Measurements from ENCODE around the gene NAPB. TPM values are rescaled to one million over a fixed set of nuclear protein-coding genes. Genes with fewer than 3 reads are reported as not detected.

NAPB gene
- total RNA-seq, 1 donor from 2014 or later = 74.1 TPM

GRCh38 chr20:23393996-23394775, 27.1 kb downstream of the NAPB start:
- peaks cover 7% of the 10 kb centered on the region for H3K36me3 Mint-ChIP-seq (ENCODE audit: unreplicated experiment)
- peaks cover 32% of the 10 kb centered on the region for H3K4me1 Mint-ChIP-seq (ENCODE audit: low read depth, unreplicated experiment)
- H3K27ac Mint-ChIP-seq (ENCODE audit: unreplicated experiment) = peak overlapping the region; percentile 83
- TF ChIP-seq, protein P1, sequence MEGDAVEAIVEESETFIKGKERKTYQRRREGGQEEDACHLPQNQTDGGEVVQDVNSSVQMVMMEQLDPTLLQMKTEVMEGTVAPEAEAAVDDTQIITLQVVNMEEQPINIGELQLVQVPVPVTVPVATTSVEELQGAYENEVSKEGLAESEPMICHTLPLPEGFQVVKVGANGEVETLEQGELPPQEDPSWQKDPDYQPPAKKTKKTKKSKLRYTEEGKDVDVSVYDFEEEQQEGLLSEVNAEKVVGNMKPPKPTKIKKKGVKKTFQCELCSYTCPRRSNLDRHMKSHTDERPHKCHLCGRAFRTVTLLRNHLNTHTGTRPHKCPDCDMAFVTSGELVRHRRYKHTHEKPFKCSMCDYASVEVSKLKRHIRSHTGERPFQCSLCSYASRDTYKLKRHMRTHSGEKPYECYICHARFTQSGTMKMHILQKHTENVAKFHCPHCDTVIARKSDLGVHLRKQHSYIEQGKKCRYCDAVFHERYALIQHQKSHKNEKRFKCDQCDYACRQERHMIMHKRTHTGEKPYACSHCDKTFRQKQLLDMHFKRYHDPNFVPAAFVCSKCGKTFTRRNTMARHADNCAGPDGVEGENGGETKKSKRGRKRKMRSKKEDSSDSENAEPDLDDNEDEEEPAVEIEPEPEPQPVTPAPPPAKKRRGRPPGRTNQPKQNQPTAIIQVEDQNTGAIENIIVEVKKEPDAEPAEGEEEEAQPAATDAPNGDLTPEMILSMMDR (IDR thresholded peaks at IDR 0.05; ENCODE audit: partially characterized antibody, unreplicated experiment) = no peak
- peaks cover 6% of the 10 kb centered on the region for H3K27me3 Mint-ChIP-seq (ENCODE audit: unreplicated experiment)
- H3K9me3 Mint-ChIP-seq (ENCODE audit: unreplicated experiment) = peaks cover 3% of the 10 kb centered on the region
- no peak for DNase-seq
- H3K4me3 Mint-ChIP-seq (ENCODE audit: unreplicated experiment) = no peak overlapping the region

- Mint-ChIP-seq H3K4me1 (ENCODE audit: low read depth, unreplicated experiment) (peaks cover 17% of the 10 kb centered on the region), H3K27ac (ENCODE audit: unreplicated experiment) (peak overlapping the region; percentile 76), H3K27me3 (ENCODE audit: unreplicated experiment) (peaks cover 9% of the 10 kb centered on the region), H3K9me3 (ENCODE audit: unreplicated experiment) (peaks cover 3% of the 10 kb centered on the region), H3K36me3 (ENCODE audit: unreplicated experiment) (peaks cover 7% of the 10 kb centered on the region), H3K4me3 (ENCODE audit: unreplicated experiment) (no peak overlapping the region)
- no peak for DNase-seq
- TF ChIP-seq, protein P1 (IDR thresholded peaks at IDR 0.05; ENCODE audit: partially characterized antibody, unreplicated experiment) = no peak
Observed at GRCh38 chr20:23391707-23392310, 29.5 kb downstream of the NAPB start.

DNA sequence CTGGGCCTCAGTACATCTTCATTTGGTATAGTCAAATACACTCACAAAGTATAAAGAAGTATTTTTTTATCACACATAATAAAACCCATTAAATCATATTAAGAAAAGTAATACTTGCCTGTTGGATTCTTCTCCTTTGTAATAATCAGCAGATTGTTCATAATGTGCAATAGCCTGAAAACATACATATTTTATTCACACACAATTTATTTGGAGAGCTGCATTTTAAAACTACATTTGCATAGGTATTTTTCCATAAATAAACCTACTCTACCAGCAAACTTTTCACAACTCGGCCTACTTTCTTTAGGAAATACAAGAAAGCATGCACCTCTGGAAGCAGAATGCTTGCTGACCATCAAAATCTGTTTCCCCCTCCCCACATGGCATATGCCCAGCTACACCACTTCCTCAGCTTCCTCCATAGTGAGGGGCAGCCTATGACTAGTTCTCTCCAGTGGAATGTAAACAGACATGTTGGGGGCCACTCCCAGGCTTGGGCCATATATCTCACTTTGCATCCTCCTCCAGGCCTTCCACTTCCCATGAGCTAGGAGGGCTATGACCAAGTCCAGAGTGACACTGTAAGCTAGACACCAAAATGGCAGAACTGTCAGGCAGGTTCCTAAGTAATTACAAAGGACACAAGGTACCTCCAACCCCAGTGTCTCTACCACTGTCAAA, 31.1 kb downstream of the NAPB start:
- peaks cover 7% of the 10 kb centered on the region for H3K36me3 Mint-ChIP-seq (ENCODE audit: unreplicated experiment)
- H3K4me1 Mint-ChIP-seq (ENCODE audit: low read depth, unreplicated experiment) = peaks cover 16% of the 10 kb centered on the region
- TF ChIP-seq, protein P1 (IDR thresholded peaks at IDR 0.05; ENCODE audit: partially characterized antibody, unreplicated experiment) = no peak
- no peak for DNase-seq
- H3K27me3 Mint-ChIP-seq (ENCODE audit: unreplicated experiment) = peaks cover 9% of the 10 kb centered on the region
- H3K4me3 Mint-ChIP-seq (ENCODE audit: unreplicated experiment) = no peak overlapping the region
- peaks cover 3% of the 10 kb centered on the region for H3K9me3 Mint-ChIP-seq (ENCODE audit: unreplicated experiment)
- no peak overlapping the region for H3K27ac Mint-ChIP-seq (ENCODE audit: unreplicated experiment)

GRCh38 chr20:23387118-23387443, 34.2 kb downstream of the NAPB start:
- peaks cover 5% of the 10 kb centered on the region for H3K4me1 Mint-ChIP-seq (ENCODE audit: low read depth, unreplicated experiment)
- no peak for DNase-seq
- no peaks in the 10 kb centered on the region for H3K9me3 Mint-ChIP-seq (ENCODE audit: unreplicated experiment)
- H3K36me3 Mint-ChIP-seq (ENCODE audit: unreplicated experiment) = peaks cover 11% of the 10 kb centered on the region
- no peak overlapping the region for H3K4me3 Mint-ChIP-seq (ENCODE audit: unreplicated experiment)
- H3K27ac Mint-ChIP-seq (ENCODE audit: unreplicated experiment) = no peak overlapping the region
- TF ChIP-seq, protein P1 (IDR thresholded peaks at IDR 0.05; ENCODE audit: partially characterized antibody, unreplicated experiment) = no peak
- H3K27me3 Mint-ChIP-seq (ENCODE audit: unreplicated experiment) = peaks cover 3% of the 10 kb centered on the region

Data from glutamatergic neuron (in vitro differentiated cells).